ENCODE measurements around the gene GALNS.

The GALNS gene

DNA sequence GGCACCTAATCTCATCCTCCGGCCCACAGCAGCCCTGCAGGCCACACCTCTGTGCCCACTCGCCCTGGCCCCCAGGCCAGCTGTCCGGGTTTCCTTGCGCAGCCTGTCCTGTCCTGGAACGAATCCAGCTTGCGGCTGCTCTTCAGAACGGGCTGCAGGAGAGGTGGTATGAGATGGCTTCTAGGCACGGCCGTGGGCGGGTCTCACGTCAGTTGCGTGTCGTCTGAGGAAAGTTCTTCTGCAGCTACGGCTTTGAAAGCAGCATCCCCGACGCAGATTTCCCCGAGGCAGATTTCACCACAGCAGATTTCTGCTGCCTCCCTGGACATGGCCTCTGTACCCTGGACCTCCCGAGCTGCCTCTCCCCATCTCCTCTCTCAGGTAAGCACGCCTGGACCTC is 18.2 kb downstream of the GALNS start:
- TF ChIP-seq ZNF8 (CRISPR knock-in tag; IDR thresholded peaks at IDR 0.05) (no peak), SNAI2 (CRISPR knock-in tag; IDR thresholded peaks at IDR 0.05) (no peak), RARB (CRISPR knock-in tag; IDR thresholded peaks at IDR 0.05) (no peak), ZNF70 (CRISPR knock-in tag; IDR thresholded peaks at IDR 0.05) (no peak), OSR1 (CRISPR knock-in tag; IDR thresholded peaks at IDR 0.05) (no peak), ZNF565 (CRISPR knock-in tag; conservative IDR thresholded peaks at IDR 0.05; ENCODE audit: low read depth) (no peak), ZFP30 (CRISPR knock-in tag; IDR thresholded peaks at IDR 0.05) (no peak), ESRRG (CRISPR knock-in tag; IDR thresholded peaks at IDR 0.05) (no peak), ISL1 (CRISPR knock-in tag; IDR thresholded peaks at IDR 0.05) (no peak), GLIS3 (CRISPR knock-in tag; IDR thresholded peaks at IDR 0.05) (no peak), PPARA (CRISPR knock-in tag; IDR thresholded peaks at IDR 0.05; ENCODE audit: borderline replicate concordance) (no peak), ZFP3 (CRISPR knock-in tag; IDR thresholded peaks at IDR 0.05) (no peak), BACH2 (CRISPR knock-in tag; IDR thresholded peaks at IDR 0.05; ENCODE audit: borderline replicate concordance) (no peak), ZC3H10 (CRISPR knock-in tag; IDR thresholded peaks at IDR 0.05) (no peak)
- TF ChIP-seq, protein P1, sequence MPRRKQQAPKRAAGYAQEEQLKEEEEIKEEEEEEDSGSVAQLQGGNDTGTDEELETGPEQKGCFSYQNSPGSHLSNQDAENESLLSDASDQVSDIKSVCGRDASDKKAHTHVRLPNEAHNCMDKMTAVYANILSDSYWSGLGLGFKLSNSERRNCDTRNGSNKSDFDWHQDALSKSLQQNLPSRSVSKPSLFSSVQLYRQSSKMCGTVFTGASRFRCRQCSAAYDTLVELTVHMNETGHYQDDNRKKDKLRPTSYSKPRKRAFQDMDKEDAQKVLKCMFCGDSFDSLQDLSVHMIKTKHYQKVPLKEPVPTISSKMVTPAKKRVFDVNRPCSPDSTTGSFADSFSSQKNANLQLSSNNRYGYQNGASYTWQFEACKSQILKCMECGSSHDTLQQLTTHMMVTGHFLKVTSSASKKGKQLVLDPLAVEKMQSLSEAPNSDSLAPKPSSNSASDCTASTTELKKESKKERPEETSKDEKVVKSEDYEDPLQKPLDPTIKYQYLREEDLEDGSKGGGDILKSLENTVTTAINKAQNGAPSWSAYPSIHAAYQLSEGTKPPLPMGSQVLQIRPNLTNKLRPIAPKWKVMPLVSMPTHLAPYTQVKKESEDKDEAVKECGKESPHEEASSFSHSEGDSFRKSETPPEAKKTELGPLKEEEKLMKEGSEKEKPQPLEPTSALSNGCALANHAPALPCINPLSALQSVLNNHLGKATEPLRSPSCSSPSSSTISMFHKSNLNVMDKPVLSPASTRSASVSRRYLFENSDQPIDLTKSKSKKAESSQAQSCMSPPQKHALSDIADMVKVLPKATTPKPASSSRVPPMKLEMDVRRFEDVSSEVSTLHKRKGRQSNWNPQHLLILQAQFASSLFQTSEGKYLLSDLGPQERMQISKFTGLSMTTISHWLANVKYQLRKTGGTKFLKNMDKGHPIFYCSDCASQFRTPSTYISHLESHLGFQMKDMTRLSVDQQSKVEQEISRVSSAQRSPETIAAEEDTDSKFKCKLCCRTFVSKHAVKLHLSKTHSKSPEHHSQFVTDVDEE (CRISPR knock-in tag; IDR thresholded peaks at IDR 0.05), result no peak
- TF ChIP-seq, protein P2, sequence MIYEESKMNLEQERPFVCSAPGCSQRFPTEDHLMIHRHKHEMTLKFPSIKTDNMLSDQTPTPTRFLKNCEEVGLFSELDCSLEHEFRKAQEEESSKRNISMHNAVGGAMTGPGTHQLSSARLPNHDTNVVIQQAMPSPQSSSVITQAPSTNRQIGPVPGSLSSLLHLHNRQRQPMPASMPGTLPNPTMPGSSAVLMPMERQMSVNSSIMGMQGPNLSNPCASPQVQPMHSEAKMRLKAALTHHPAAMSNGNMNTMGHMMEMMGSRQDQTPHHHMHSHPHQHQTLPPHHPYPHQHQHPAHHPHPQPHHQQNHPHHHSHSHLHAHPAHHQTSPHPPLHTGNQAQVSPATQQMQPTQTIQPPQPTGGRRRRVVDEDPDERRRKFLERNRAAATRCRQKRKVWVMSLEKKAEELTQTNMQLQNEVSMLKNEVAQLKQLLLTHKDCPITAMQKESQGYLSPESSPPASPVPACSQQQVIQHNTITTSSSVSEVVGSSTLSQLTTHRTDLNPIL (CRISPR knock-in tag; IDR thresholded peaks at IDR 0.05; ENCODE audit: low read depth), result no peak
- TF ChIP-seq, protein P3, sequence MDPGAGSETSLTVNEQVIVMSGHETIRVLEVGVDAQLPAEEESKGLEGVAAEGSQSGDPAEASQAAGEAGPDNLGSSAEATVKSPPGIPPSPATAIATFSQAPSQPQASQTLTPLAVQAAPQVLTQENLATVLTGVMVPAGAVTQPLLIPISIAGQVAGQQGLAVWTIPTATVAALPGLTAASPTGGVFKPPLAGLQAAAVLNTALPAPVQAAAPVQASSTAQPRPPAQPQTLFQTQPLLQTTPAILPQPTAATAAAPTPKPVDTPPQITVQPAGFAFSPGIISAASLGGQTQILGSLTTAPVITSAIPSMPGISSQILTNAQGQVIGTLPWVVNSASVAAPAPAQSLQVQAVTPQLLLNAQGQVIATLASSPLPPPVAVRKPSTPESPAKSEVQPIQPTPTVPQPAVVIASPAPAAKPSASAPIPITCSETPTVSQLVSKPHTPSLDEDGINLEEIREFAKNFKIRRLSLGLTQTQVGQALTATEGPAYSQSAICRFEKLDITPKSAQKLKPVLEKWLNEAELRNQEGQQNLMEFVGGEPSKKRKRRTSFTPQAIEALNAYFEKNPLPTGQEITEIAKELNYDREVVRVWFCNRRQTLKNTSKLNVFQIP (CRISPR knock-in tag; IDR thresholded peaks at IDR 0.05; ENCODE audit: borderline replicate concordance, low read depth), result no peak
- TF ChIP-seq, protein P4, sequence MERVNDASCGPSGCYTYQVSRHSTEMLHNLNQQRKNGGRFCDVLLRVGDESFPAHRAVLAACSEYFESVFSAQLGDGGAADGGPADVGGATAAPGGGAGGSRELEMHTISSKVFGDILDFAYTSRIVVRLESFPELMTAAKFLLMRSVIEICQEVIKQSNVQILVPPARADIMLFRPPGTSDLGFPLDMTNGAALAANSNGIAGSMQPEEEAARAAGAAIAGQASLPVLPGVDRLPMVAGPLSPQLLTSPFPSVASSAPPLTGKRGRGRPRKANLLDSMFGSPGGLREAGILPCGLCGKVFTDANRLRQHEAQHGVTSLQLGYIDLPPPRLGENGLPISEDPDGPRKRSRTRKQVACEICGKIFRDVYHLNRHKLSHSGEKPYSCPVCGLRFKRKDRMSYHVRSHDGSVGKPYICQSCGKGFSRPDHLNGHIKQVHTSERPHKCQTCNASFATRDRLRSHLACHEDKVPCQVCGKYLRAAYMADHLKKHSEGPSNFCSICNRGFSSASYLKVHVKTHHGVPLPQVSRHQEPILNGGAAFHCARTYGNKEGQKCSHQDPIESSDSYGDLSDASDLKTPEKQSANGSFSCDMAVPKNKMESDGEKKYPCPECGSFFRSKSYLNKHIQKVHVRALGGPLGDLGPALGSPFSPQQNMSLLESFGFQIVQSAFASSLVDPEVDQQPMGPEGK (CRISPR knock-in tag; IDR thresholded peaks at IDR 0.05; ENCODE audit: borderline replicate concordance), result no peak
- TF ChIP-seq, protein P5, sequence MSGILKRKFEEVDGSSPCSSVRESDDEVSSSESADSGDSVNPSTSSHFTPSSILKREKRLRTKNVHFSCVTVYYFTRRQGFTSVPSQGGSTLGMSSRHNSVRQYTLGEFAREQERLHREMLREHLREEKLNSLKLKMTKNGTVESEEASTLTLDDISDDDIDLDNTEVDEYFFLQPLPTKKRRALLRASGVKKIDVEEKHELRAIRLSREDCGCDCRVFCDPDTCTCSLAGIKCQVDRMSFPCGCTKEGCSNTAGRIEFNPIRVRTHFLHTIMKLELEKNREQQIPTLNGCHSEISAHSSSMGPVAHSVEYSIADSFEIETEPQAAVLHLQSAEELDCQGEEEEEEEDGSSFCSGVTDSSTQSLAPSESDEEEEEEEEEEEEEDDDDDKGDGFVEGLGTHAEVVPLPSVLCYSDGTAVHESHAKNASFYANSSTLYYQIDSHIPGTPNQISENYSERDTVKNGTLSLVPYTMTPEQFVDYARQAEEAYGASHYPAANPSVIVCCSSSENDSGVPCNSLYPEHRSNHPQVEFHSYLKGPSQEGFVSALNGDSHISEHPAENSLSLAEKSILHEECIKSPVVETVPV (CRISPR knock-in tag; IDR thresholded peaks at IDR 0.05), result no peak
- ATAC-seq, result no peak

DNA sequence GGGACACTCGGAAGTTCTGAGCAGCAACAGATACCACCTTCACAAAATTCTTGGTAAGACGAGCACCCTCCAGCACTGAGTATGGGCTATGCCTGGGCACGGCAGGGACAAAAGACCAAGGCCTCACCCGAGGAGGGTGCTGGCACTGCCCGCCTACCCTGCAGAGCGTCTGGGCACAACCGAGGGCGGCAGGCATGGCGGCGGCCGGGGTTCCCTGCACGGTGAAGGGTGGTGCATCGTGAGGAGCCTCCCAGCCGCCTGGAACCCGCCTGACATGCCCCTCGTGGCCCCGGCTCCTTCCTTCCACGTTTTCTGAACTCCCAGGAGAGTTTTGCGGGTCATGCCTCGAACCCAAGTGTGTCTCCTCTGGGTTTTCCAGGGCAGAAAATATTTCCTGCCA is 18.9 kb downstream of the GALNS start:
- no peak for ATAC-seq
- TF ChIP-seq ESRRG (CRISPR knock-in tag; IDR thresholded peaks at IDR 0.05) (no peak), TCF4 (CRISPR knock-in tag; IDR thresholded peaks at IDR 0.05; ENCODE audit: borderline replicate concordance) (no peak), RARB (CRISPR knock-in tag; IDR thresholded peaks at IDR 0.05) (no peak), BACH2 (CRISPR knock-in tag; IDR thresholded peaks at IDR 0.05; ENCODE audit: borderline replicate concordance) (no peak), ARNTL (CRISPR knock-in tag; IDR thresholded peaks at IDR 0.05; ENCODE audit: borderline replicate concordance, low read depth) (no peak), ZFP30 (CRISPR knock-in tag; IDR thresholded peaks at IDR 0.05) (no peak)
- TF ChIP-seq, protein P2 (CRISPR knock-in tag; IDR thresholded peaks at IDR 0.05; ENCODE audit: low read depth), result no peak
- TF ChIP-seq, protein P1 (CRISPR knock-in tag; IDR thresholded peaks at IDR 0.05), result no peak

Data from SK-N-SH treated with all-trans-retinoic acid at 6 μM for 48 hours (cell line).